ENCODE results near the gene PDE4D. TPM values are rescaled to one million over a fixed set of nuclear protein-coding genes. Genes with fewer than 3 reads are reported as not detected.

PDE4D gene
- total RNA-seq, 1 donor from 2014 or later = 2.3 TPM

DNA sequence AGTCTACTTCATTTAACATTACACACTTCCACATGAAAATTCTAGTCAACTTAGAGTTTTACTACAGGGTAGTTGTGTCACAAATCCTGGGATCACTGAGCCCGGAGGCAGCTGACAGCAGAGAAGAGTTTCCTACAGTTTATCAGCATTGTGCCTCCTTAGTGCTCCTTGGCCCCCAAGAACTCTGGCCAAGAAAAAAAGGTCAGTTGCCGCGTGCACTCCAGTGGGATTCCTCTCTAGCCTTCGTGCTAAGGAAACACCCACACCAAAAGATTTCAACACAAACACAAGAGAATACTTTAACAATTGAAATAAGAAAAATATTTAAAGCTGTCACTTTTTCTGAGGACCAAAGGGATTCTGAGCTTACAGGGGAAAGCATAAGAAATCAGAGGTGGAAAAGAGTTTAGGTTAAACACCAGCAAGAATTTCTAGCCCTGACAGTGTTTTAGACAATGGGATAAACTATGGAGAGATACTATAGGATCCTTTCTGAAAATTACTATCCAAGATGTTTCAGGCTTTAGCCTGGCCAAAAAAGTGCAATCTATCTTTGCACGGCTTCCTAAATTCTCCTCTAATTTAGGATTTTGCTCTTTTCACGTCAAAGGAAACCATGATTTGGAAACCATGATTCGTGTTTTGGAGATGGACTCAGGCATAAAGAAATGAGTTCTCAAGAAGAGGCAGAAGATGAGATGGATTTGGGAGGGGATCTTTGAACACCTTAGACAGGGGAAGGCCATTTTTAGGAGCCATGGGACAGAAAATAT lies 703.9 kb downstream of the PDE4D start:
- Histone ChIP-seq H3F3A (ENCODE audit: low read depth) (peaks cover 7% of the 10 kb centered on the region), H3K79me2 (ENCODE audit: low read depth) (no peaks in the 10 kb centered on the region), H2AFZ (replicated peaks) (no peak overlapping the region), H3K9ac (no peak overlapping the region), H3K4me3 (no peak overlapping the region), H3K27ac (no peak overlapping the region), H3K27me3 (no peaks in the 10 kb centered on the region), H3K4me1 (peaks cover 12% of the 10 kb centered on the region), H3K4me2 (no peak overlapping the region), H3K36me3 (no peaks in the 10 kb centered on the region), H3K9me3 (ENCODE audit: low read depth) (no peaks in the 10 kb centered on the region), H4K20me1 (ENCODE audit: low read depth) (no peaks in the 10 kb centered on the region)
- peaks cover 5% of the 10 kb centered on the region for H3K9me3 Mint-ChIP-seq
- no peaks in the 10 kb centered on the region for H3K36me3 Mint-ChIP-seq
- H3K27me3 Mint-ChIP-seq (ENCODE audit: insufficient read depth, low read depth) = peaks cover 3% of the 10 kb centered on the region
- H3K4me1 Mint-ChIP-seq = peaks cover 13% of the 10 kb centered on the region
- TF ChIP-seq EZH2phosphoT487 (IDR thresholded peaks at IDR 0.05) (no peak), EZH2 (IDR thresholded peaks at IDR 0.05) (no peak)
- TF ChIP-seq, protein P1, sequence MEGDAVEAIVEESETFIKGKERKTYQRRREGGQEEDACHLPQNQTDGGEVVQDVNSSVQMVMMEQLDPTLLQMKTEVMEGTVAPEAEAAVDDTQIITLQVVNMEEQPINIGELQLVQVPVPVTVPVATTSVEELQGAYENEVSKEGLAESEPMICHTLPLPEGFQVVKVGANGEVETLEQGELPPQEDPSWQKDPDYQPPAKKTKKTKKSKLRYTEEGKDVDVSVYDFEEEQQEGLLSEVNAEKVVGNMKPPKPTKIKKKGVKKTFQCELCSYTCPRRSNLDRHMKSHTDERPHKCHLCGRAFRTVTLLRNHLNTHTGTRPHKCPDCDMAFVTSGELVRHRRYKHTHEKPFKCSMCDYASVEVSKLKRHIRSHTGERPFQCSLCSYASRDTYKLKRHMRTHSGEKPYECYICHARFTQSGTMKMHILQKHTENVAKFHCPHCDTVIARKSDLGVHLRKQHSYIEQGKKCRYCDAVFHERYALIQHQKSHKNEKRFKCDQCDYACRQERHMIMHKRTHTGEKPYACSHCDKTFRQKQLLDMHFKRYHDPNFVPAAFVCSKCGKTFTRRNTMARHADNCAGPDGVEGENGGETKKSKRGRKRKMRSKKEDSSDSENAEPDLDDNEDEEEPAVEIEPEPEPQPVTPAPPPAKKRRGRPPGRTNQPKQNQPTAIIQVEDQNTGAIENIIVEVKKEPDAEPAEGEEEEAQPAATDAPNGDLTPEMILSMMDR (IDR thresholded peaks at IDR 0.05) = no peak
- H3K27ac Mint-ChIP-seq = no peak overlapping the region
- DNase-seq (ENCODE audit: low spot score) = no peak
- no peak overlapping the region for H3K4me3 Mint-ChIP-seq

DNA sequence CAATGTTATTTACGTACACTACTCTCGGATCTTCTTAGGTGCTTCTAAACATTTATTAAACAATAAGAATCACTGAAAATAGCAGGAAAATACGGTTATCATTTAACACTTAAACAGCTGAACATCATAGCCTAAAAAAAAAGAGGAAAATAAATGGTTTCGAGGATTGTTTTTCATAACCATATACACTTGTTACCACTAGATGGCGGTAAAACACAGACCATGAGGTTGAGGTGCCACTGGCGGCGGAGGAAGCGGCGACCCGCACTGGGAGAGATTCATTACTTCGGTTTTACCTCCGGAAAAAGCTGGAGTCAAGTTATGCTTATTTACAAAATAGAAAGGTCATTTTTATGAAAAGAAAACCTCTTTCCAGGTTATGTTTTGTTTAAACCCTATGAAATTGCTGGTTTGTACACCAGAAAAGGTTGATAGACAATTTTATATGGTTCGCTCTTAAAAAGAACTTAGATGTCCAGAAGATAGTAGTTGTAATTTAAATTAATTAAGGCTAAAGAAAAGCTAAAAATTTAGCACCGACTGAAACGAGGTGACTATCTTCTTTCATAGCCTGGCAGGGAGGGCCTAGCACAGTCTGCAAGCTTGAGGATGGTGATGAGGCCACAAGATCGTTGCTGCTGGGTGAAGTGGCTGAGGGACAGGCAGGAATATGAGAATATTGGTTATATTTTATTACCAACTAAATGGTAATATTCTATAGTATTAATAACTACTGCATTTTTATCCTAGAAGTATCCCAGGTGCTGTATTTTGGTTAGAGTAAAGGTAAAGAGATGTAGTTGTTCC lies 704.9 kb downstream of the PDE4D start:
- peaks cover 7% of the 10 kb centered on the region for H3F3A ChIP-seq (ENCODE audit: low read depth)
- H4K20me1 ChIP-seq (ENCODE audit: low read depth) = no peaks in the 10 kb centered on the region
- no peaks in the 10 kb centered on the region for H3K36me3 Mint-ChIP-seq
- no peaks in the 10 kb centered on the region for H3K9me3 ChIP-seq (ENCODE audit: low read depth)
- peak overlapping the region; percentile 67 for H3K4me2 ChIP-seq
- H3K4me3 ChIP-seq = peak overlapping the region; percentile 26
- H3K9ac ChIP-seq = no peak overlapping the region
- peak overlapping the region; percentile 89 for H2AFZ ChIP-seq (replicated peaks)
- peak overlapping the region; percentile 8 for H3K27ac Mint-ChIP-seq
- no peaks in the 10 kb centered on the region for H3K79me2 ChIP-seq (ENCODE audit: low read depth)
- peaks cover 12% of the 10 kb centered on the region for H3K4me1 ChIP-seq
- peak; percentile 88 for DNase-seq (ENCODE audit: low spot score)
- TF ChIP-seq, protein P1 (IDR thresholded peaks at IDR 0.05) = peak; percentile 88
- no peak for TF ChIP-seq EZH2 (IDR thresholded peaks at IDR 0.05)
- no peaks in the 10 kb centered on the region for H3K27me3 ChIP-seq
- H3K27ac ChIP-seq = no peak overlapping the region
- H3K27me3 Mint-ChIP-seq (ENCODE audit: insufficient read depth, low read depth) = peaks cover 3% of the 10 kb centered on the region
- peaks cover 13% of the 10 kb centered on the region for H3K4me1 Mint-ChIP-seq
- no peaks in the 10 kb centered on the region for H3K36me3 ChIP-seq
- H3K9me3 Mint-ChIP-seq = no peaks in the 10 kb centered on the region
- peak overlapping the region; percentile 18 for H3K4me3 Mint-ChIP-seq

DNA sequence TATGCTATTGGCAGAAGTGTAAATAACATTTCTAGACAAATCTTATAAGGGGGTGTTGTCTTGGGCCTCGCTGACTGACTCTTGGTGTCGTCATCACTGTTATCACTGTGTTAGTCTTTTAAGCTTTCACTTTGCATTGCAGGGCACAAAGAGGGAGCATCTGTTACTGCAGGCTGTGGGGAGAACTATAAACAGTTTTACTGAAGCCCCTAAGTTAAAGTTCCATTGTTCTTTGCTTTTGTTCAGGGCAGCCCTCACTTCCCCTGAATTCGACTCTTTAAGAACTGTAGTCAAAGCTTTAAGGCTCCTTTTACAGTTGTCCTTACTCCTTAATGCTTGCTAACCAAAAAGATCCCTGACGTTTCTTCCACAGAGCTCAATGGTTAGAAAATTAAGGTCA lies 705.7 kb downstream of the PDE4D start:
- H3K4me3 ChIP-seq = peak overlapping the region; percentile 26
- H3K4me1 Mint-ChIP-seq = peaks cover 17% of the 10 kb centered on the region
- H3F3A ChIP-seq (ENCODE audit: low read depth) = peaks cover 7% of the 10 kb centered on the region
- peak overlapping the region; percentile 89 for H2AFZ ChIP-seq (replicated peaks)
- H3K4me2 ChIP-seq = peak overlapping the region; percentile 67
- no peak overlapping the region for H3K27ac ChIP-seq
- H3K9me3 ChIP-seq (ENCODE audit: low read depth) = no peaks in the 10 kb centered on the region
- no peaks in the 10 kb centered on the region for H3K79me2 ChIP-seq (ENCODE audit: low read depth)
- H3K27me3 Mint-ChIP-seq (ENCODE audit: insufficient read depth, low read depth) = peaks cover 3% of the 10 kb centered on the region
- DNase-seq (ENCODE audit: low spot score) = peak; percentile 21
- no peak overlapping the region for H3K9ac ChIP-seq
- no peaks in the 10 kb centered on the region for H3K36me3 ChIP-seq
- H3K9me3 Mint-ChIP-seq = no peaks in the 10 kb centered on the region
- no peaks in the 10 kb centered on the region for H3K36me3 Mint-ChIP-seq
- H3K4me3 Mint-ChIP-seq = no peak overlapping the region
- no peaks in the 10 kb centered on the region for H3K27me3 ChIP-seq
- no peak overlapping the region for H3K27ac Mint-ChIP-seq
- TF ChIP-seq EZH2phosphoT487 (IDR thresholded peaks at IDR 0.05) (no peak), EZH2 (IDR thresholded peaks at IDR 0.05) (no peak)
- TF ChIP-seq, protein P1 (IDR thresholded peaks at IDR 0.05) = no peak
- peaks cover 16% of the 10 kb centered on the region for H3K4me1 ChIP-seq
- H4K20me1 ChIP-seq (ENCODE audit: low read depth) = no peaks in the 10 kb centered on the region

Measured in neural progenitor cell (in vitro differentiated cells).